Epidermal melanocyte (primary cell): ENCODE results near the gene ZBP1.

ENCODE experiments used
- DNase-seq: peaks from one replicate; pipeline ENCODE4 v3.0.0; 2011; ENCODE audit warnings: low spot score; ENCODE audit not compliant: insufficient read length

Gene ZBP1

DNA sequence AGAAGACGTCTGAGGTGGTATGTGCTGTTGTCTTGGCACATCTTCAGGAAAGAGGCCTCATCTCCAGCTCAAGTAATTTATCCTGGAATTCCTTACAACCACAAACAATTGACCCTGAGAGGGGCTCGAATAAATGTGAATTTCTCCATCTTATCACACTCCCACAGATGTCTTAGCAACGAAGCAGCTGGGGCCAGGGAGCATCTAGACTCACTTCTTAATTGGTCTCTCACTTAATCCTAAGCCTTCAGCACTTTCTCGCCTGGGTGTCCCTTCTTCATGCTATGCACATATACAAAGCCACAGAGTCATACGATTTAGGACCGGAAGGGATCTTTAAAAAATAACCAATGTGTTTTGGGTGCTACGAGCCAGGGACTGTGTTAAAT is 32.2 kb downstream of the ZBP1 start:
- DNase-seq, result no peak

DNA sequence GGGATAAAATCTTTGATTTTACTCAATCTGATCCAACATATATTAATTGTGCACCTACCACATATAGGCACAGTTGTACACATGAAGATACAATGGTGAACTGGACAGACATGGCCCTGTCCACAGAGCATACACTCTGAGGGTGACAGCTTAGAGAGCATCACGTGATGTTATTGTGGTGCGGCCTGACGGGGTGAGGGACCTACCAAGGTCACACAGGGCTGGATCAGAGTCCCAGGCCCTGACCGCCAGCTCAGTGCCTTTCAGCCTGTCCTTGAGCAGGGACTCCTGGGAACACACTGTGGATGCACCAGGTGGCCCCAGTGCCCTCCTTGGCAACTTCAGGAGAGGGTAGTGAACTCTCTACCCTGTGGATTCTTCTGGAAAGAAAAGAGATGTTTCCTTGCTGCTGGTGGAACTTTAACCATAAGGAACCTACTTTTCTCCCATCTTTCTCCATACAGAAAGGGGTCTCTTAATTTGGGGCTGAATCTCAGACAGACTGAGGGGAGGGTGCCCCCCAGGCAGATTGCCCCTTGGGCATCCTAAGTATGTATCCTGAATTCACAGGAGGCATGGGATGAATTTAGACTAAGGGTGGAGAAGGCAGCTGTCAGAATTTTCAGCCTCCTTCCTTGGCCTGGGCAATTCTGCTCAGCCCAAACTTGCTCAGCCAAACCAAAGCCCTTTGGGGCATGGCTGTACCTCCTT is 32.8 kb downstream of the ZBP1 start:
- DNase-seq, result no peak

DNA sequence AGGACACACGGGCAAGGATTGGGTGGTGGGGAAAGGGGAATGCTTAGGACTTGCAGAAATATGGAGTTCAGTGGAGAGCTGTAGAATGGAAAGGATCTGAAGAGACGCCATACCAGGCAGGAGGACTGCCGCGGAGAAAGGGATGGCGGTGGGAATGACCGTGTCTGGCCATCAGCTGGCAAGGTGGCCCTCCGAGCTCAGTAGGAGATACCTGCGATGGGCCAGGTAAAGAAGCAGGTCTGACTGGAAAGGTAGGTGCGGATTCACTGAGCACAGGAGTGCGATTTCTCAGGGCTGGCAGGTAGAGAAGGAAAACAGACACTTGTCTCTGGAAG is 33.3 kb downstream of the ZBP1 start:
- no peak for DNase-seq

DNA sequence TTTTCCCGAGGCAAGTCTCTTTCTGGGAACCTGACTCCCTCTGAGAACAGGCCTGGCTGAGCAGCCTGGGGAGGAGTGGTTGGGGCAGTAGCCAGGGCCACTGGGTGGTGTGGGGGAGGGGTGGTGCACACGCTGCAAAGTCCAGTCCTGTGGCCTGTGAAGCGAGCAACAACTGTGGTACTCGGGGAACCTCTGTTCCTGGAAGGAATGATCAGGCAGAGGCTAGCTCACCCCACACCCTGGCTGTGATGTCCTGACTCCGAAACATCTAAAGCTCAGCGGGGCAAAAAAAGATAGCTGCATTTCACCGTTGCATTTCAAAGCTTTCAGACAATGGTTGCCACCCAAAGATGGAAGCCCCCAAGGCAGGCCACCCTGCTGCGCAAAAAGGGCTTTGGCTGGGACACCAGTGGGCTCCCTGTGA is 33.8 kb downstream of the ZBP1 start:
- no peak for DNase-seq

GRCh38 chr20:57585466-57586213 is 34.6 kb downstream of the ZBP1 start:
- DNase-seq, result no peak

- DNase-seq, result no peak
Measured at GRCh38 chr20:57584768-57585461, 35.3 kb downstream of the ZBP1 start.

- DNase-seq, result no peak
Measured at GRCh38 chr20:57583289-57584257, 36.7 kb downstream of the ZBP1 start.

GRCh38 chr20:57582432-57583288 is 37.6 kb downstream of the ZBP1 start:
- no peak for DNase-seq

GRCh38 chr20:57582029-57582378 is 38.2 kb downstream of the ZBP1 start:
- no peak for DNase-seq

- DNase-seq, result no peak
Measured at GRCh38 chr20:57581202-57582028, 38.8 kb downstream of the ZBP1 start.

DNA sequence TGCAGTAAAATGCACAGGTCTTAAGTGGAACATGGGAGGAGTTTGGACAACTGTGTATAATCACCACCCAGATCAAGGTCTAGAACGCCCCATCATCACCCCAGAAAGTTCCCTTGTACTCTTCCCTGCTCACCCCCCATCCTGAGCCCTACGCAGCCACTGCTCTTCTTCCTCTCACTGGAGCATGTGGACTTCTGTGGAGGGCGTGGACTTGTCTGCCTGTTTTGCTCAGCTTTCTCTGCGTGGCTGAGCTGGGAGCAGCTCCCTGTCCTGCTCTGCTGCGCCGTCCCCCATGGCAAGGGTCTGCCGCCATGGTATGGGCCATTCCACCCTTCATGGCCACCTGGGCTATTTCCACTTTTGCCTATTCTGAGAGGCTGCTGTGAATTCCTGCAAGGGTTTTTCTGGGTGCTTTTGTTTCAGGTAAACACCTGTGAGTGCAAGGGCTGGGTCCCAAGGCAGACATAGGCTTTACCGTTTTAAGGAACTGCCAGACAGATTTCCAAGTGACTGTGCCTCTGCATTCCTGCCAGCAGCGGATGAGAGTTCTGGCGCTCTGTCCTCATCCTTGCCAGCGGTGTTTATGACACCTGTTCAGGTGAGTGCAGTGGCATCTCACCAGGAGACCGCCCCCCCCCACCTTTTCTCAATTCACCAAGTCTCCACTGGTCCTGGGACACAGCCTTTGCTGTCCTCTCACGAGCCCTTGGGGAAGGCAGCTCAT is 39.6 kb downstream of the ZBP1 start:
- DNase-seq, result no peak

DNA sequence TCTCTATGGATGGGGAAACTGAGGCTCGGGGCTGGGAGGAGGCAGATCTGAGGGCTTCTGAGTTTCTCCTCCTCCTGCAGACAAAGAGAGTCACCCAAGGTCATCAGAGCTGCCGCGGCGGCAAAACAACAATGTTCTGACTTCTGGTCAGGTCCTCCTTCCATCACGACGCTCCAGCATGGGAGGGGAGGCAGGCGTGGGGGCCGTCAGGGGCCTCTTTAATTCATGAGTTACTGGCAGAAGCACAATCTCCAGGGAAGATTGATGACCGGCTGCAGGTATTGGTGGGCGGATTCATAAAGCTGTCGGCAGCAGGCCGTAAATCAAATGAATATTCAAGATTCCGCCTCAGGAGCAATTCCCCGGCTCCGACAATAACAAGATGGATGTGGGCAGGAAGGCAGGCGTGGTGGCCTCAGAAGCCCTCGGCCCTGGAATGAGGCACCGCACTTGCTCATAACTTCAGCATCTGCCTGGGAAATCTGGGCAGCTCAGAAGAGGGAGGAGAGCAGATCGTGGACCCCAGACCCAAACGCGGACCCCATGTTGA is 40.3 kb downstream of the ZBP1 start:
- no peak for DNase-seq

DNA sequence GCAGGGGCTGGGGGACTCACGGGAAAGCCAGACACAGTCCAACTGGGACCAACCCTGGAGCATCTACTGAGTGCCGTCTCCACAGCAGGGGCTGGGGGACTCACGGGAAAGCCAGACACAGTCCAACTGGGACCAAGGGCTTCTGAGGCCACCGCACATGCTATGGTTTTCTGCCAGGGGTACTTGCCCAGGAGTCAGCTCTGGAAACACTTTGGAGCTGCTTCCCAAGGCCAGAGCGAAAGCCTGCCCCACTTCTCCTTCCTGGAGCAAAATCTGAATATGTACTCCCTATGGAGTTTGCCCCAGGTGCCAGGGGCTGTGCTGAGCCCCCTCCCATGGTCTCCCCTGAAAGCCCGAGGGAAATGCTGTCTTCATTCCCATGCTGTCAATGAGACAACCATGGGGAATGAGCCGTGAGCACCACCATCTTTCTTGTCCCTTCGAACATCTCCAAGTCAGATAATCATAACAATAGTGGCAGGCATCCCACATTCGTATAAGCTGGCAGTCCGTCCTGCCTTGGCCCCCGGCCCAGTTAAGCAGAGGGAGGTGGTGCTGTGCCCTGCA is 40.8 kb downstream of the ZBP1 start:
- DNase-seq, result no peak

- DNase-seq, result no peak
Measured at GRCh38 chr20:57578476-57579165, 41.6 kb downstream of the ZBP1 start.

DNA sequence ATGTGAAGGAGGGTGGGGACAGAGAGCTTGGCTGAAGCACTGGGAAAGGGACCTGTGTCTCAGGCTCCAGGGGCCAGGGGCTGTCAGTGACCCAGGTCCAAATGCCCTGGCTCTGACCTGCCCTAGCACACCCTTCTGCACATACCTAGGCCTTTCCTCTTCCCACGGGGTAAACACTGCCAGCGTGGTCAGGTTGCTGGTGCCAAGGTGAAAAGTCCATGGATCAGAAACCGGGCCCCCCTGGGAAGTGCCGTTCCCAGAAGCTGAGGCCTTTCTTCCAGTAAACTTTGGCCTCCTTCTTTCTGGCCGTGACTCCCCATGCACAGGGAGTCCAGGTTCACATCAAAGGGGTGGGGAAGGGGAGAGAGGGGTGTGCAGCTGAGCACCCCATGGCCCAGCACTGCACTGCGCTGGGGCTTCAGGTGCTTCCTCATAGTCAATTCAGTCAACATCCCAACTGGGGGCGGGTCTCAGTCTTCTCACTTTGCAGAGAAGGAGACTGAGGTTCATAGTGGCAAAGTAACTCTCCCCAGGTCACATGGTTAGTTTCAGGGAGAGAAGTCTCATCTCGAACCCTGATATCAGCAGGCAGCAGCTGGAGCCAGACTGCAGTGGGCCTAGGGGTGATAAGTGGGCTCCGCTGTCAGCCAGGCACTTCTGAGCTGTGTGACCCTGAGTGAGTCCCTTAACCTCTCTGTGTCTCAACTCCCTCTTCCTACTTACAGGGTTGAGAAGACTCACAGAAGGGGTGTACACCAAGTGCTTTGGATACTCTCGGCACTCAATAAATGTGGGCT is 42.3 kb downstream of the ZBP1 start:
- DNase-seq, result no peak

- no peak for DNase-seq
Measured at GRCh38 chr20:57576617-57577550, 43.3 kb downstream of the ZBP1 start.
